Stimulated activated naive CD8-positive, alpha-beta T cell treated with anti-CD3 and anti-CD28 coated beads, Interleukin-15, Interleukin-2, amounts not matched to agents 100 ng/mL and 50 ng/mL, for 24 hours (primary cell): ENCODE results near the gene MPZL3.
A peak's percentile ranks its signal among the peaks of the same experiment; 100 is the strongest.

Experiments
- H3K27ac Mint-ChIP-seq: one replicate; pipeline ENCODE4 v1.8.0; 2021; ENCODE audit warnings: mild to moderate bottlenecking, mixed read lengths
- H3K27me3 Mint-ChIP-seq: one replicate; pipeline ENCODE4 v1.8.0; 2021; ENCODE audit warnings: mixed read lengths
- H3K36me3 Mint-ChIP-seq: one replicate; pipeline ENCODE4 v1.8.0; 2021; ENCODE audit warnings: low read depth, mixed read lengths
- H3K4me1 Mint-ChIP-seq: one replicate; pipeline ENCODE4 v1.8.0; 2021; ENCODE audit warnings: low read depth, mixed read lengths
- H3K4me3 Mint-ChIP-seq: one replicate; pipeline ENCODE4 v1.8.0; 2021; ENCODE audit warnings: mild to moderate bottlenecking, mixed read lengths
- H3K9me3 Mint-ChIP-seq: one replicate; pipeline ENCODE4 v1.8.0; 2021; ENCODE audit warnings: mixed read lengths

MPZL3 gene

DNA sequence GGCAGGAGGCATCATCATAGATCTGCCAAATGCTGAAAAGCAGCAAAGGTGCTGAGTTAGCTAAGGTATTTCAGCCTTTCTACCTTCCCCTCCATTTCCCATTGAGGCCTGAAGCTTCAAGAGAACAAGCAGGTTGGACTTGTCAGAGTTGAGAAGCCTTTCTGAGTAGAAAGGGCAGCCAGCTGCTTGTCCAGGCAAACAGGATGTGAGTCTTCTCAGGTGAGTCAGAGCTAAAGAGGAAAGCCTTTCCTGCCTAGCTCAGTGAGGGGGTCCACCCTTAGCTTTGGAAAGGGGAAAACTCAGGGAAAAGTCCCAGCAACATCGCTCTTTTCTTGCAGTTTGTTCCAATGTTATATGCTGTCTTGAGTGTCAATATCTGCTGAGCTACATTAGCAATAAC, 25.1 kb upstream of the MPZL3 start:
- Mint-ChIP-seq H3K4me1 (peaks cover 53% of the 10 kb centered on the region), H3K9me3 (no peaks in the 10 kb centered on the region), H3K36me3 (no peaks in the 10 kb centered on the region), H3K4me3 (no peak overlapping the region), H3K27me3 (no peaks in the 10 kb centered on the region), H3K27ac (peak overlapping the region; percentile 27)

DNA sequence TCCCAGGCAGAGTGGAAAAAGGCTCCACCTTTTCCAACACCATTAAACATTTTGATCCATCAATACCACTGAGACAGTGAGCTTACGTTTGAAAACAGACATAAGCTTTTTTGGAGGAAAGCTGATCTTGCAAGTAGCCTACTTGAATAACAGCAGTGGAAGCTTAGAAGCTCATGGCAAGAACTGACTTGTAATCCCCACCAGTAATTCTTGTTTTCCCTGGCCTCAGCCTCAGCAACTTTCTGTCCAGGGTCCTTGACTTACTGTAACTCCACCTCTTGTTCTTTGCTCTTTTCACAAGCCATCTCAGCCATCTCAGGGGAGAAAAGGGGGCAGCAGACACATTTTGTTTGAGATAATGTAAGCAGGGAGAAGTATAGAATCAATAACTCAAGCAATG, 24.3 kb upstream of the MPZL3 start:
- H3K9me3 Mint-ChIP-seq = no peaks in the 10 kb centered on the region
- H3K27me3 Mint-ChIP-seq = peaks cover 6% of the 10 kb centered on the region
- no peak overlapping the region for H3K4me3 Mint-ChIP-seq
- H3K27ac Mint-ChIP-seq = peak overlapping the region; percentile 66
- no peaks in the 10 kb centered on the region for H3K36me3 Mint-ChIP-seq
- H3K4me1 Mint-ChIP-seq = peaks cover 50% of the 10 kb centered on the region

DNA sequence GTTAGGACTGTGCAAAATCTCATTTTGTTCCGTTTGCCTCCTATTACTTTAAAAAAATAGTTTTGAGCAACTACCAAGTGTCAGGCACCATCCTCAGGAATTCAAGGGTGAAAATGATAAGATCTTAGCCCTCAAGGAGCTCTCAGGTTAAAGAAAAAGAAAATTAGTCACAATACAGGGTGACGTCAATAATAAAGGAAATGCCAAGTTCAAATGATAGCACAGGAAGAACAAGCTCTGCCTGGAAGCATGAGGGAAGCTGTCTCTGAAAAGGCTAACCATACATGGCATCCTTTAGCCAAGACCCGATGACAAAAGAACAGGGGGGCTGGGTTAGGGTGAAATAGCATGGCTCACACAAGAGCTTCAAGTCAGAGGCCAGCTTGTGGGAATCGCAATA, 23.0 kb upstream of the MPZL3 start:
- no peak overlapping the region for H3K4me3 Mint-ChIP-seq
- H3K27me3 Mint-ChIP-seq = peaks cover 6% of the 10 kb centered on the region
- H3K36me3 Mint-ChIP-seq = no peaks in the 10 kb centered on the region
- H3K4me1 Mint-ChIP-seq = peaks cover 40% of the 10 kb centered on the region
- H3K9me3 Mint-ChIP-seq = no peaks in the 10 kb centered on the region
- peak overlapping the region; percentile 43 for H3K27ac Mint-ChIP-seq

DNA sequence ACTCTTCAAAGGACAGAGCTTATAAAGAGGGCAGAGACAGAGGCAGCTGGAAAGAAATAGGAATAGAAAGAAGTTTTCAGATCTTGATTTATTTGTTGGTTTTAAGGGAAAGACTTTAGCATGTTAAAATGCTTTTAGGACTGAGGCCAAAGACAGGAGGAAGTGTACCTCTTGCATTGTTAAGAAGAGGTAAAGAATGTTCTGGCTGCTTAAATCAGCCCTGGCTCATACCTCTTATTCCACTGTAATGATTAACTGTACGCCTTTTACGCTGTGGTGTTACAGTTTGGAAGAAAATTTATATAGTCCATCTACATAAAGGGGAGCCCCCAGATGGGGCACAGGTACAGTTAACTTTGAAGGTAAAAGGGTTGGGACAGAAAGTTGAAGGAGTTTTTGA, 22.0 kb upstream of the MPZL3 start:
- Mint-ChIP-seq H3K36me3 (no peaks in the 10 kb centered on the region), H3K27ac (peak overlapping the region; percentile 5), H3K9me3 (no peaks in the 10 kb centered on the region), H3K27me3 (peaks cover 6% of the 10 kb centered on the region), H3K4me3 (no peak overlapping the region), H3K4me1 (peaks cover 38% of the 10 kb centered on the region)

DNA sequence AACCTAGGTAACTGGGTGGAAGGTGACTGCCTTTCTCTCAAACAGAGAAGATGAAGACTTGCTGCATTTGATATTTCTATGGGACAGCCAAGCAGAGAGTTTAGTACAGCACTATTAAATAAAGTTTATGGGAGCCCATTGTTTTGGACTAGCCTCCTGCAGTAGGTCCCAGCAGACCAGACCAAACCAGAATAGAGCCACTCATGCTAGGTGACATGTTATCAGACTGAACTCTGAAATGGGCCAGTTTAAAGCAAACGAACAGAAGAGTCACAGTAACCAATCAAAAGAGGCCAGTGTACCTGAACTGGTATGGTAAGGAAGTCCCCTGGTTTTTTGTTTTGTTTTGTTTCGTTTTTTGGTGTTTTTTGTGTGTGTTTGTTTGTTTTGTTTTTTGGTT, 19.8 kb upstream of the MPZL3 start:
- Mint-ChIP-seq H3K27me3 (peaks cover 6% of the 10 kb centered on the region), H3K27ac (no peak overlapping the region), H3K4me3 (no peak overlapping the region), H3K4me1 (peaks cover 31% of the 10 kb centered on the region), H3K9me3 (no peaks in the 10 kb centered on the region), H3K36me3 (no peaks in the 10 kb centered on the region)

DNA sequence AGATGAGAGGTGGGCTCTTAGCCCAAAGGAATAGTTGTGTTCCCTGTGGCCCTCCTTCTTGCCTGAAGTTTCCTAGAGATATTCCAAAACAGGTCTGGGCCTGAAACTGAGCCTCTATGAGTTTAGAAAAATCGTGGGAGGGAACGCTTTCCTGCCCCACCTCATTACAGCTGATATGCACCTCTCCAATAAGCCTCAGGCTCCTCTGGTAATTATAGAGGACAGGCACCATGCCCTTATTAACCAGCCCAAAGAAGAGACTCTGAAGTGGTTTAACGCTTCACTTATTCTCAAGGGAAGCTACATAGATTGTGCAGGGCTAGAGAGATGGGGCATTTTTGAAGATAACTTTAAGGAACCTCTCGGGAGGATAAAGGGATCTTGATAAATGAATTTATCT, 15.3 kb upstream of the MPZL3 start:
- Mint-ChIP-seq H3K36me3 (peaks cover 8% of the 10 kb centered on the region), H3K4me1 (peaks cover 24% of the 10 kb centered on the region), H3K27ac (no peak overlapping the region), H3K27me3 (peaks cover 13% of the 10 kb centered on the region), H3K9me3 (no peaks in the 10 kb centered on the region), H3K4me3 (no peak overlapping the region)

DNA sequence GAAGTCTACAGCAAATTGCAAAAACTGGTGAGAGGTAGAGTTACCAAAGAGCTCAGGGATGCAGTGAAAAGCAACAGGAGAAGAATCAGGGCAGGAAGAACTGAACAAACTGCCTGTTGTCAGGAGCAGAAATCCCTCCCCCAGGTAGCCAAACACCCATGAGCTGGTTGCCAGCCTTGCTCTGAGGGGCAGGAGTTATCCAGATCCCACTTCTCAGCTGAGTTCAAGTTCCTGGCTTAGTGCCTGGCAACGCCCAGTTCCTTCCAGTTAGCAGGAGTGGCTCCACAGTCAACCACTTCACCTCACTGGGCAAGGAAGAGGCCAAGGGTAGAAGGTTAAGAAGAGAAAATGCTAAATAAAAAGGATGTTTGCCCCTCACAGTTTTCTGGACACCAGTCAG, 13.8 kb upstream of the MPZL3 start:
- peaks cover 37% of the 10 kb centered on the region for H3K4me1 Mint-ChIP-seq
- no peaks in the 10 kb centered on the region for H3K9me3 Mint-ChIP-seq
- H3K27me3 Mint-ChIP-seq = peaks cover 8% of the 10 kb centered on the region
- H3K36me3 Mint-ChIP-seq = peaks cover 21% of the 10 kb centered on the region
- no peak overlapping the region for H3K4me3 Mint-ChIP-seq
- no peak overlapping the region for H3K27ac Mint-ChIP-seq

DNA sequence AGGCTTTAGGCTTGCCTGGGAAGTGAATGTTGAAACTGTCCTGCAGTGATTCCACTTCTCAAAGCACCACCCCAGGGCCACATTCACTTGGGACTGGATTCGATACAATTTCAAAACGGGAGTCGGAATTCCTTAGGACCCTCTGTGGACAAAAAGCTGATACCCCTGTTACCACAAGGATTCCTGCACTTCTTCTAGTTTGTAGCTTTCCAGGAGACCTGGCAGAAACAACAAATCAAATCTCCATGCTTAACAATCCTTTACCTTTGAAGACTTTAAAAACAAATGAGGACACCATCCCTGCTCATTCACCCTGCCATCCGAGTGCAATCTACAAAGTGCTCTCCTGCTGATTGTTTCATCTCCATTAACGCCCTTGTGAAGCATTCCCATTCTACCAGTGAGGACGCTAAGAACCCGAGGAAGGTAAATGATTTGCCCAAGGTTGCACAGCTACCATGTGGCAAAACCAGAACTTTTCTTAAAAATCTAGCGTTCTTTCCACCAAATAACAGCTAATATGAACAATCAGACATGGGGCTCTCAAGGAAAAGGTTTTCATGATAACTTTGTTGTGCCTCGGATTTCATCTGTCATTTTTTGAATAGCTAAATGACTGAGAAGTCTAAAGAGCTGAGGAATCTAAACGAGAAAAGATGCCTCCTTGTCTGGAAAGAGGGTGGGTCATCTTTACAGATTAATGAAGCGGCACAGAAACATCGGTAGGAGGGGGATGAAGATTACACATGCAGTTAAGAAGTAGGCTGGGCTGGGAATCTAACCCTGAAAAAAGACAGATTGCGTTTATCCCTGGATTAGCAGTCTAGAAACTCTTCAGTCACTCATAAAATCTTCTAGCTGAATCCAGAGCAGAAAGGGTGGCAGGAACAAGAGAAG, 12.7 kb upstream of the MPZL3 start:
- no peaks in the 10 kb centered on the region for H3K9me3 Mint-ChIP-seq
- peaks cover 48% of the 10 kb centered on the region for H3K4me1 Mint-ChIP-seq
- H3K4me3 Mint-ChIP-seq = peak overlapping the region; percentile 87
- peaks cover 33% of the 10 kb centered on the region for H3K36me3 Mint-ChIP-seq
- peak overlapping the region; percentile 81 for H3K27ac Mint-ChIP-seq
- H3K27me3 Mint-ChIP-seq = peaks cover 8% of the 10 kb centered on the region

DNA sequence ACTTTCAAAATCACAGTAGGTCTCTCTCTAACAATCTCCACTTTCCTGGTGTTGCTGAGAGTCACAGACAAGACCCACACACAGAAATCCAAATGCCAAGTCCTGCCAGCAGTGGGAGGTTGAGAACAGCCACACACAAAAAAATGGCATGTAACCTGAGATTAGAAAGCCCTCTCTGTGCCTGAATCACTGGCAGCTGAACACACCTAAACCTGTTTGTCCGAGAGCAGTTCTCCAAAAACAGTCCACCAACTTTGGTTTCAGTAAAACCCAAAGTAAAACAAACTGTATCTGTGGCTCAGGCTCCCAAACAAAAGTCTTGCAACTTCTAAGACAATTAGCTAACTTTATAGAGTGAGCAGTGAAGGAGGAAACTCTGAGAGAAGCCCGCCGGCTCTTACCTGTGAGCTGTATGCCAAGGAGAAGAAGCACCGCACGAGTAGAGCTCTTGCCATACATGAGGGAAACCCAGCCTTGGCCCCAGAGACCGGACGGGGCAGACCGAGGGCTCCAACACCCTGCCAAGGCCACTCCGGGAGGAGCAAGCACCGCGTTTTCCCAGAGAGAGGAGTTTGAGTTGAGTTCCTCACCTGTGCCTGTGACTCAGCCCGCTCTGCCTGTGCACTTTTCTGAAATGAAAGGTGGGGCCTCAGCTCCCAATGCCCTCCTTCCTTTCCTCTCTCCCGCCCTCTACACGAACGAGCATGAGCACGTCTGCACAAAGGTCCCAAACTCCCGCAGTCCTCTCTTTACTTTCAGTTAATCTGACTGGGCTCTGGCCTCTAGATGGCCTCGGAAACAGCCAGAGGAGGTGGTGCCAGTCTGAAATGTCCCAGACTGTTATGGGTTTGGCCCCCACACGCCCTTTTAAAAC, 11.8 kb upstream of the MPZL3 start, which contains the start of gene MPZL2:
MPZL2 (minus strand) TSS at position 603 of the 874 bp plus-strand sequence; CDS start at position 459, 144 bp downstream.
- peaks cover 53% of the 10 kb centered on the region for H3K4me1 Mint-ChIP-seq
- no peaks in the 10 kb centered on the region for H3K9me3 Mint-ChIP-seq
- H3K36me3 Mint-ChIP-seq = peaks cover 40% of the 10 kb centered on the region
- peak within 1 kb of the TSS; percentile 81 for H3K27ac Mint-ChIP-seq
- peaks cover 8% of the 10 kb centered on the region for H3K27me3 Mint-ChIP-seq
- peak within 1 kb of the TSS; percentile 87 for H3K4me3 Mint-ChIP-seq

DNA sequence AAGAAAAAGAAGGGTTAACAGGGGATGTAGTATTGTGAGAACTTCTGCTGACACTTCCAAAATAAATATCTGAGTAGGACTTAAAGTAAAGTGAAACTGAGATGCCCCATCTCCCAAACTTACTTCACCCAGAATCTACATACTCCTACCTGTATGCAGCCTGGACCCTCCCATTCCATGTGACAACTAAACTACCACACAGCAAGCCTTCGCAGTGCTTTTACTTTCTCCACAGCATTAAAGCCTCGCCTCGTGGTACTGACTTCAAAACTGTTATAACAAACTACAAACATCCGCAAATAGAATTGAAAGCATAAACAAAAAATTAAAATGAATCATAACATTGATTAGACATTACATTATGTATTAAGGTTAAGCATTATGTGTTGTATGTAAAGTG, 10.9 kb upstream of the MPZL3 start:
- Mint-ChIP-seq H3K9me3 (no peaks in the 10 kb centered on the region), H3K4me3 (peak overlapping the region; percentile 87), H3K36me3 (peaks cover 48% of the 10 kb centered on the region), H3K27me3 (peaks cover 8% of the 10 kb centered on the region), H3K4me1 (peaks cover 53% of the 10 kb centered on the region), H3K27ac (peak overlapping the region; percentile 81)

DNA sequence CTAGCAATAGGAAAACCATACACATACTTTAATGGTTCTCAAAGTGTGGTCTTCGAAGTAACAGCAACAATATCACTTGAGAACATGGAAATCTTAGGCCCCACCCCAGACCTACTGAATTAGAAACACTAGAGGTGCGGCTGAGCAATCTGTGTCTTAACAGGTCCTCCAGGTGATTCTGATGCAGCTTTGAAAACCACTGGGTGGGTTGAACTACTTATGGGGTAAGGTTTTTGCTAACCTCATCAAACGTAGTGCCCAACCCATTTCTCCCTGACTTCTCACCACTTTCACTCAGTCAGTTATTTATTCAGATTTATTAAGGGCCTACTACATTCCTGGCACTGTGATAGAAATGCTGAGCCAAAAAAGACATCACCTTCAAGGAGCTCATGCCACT, 8.2 kb upstream of the MPZL3 start:
- Mint-ChIP-seq H3K27ac (no peak overlapping the region), H3K36me3 (peaks cover 71% of the 10 kb centered on the region), H3K27me3 (peaks cover 8% of the 10 kb centered on the region), H3K4me3 (no peak overlapping the region), H3K9me3 (no peaks in the 10 kb centered on the region), H3K4me1 (peaks cover 53% of the 10 kb centered on the region)

DNA sequence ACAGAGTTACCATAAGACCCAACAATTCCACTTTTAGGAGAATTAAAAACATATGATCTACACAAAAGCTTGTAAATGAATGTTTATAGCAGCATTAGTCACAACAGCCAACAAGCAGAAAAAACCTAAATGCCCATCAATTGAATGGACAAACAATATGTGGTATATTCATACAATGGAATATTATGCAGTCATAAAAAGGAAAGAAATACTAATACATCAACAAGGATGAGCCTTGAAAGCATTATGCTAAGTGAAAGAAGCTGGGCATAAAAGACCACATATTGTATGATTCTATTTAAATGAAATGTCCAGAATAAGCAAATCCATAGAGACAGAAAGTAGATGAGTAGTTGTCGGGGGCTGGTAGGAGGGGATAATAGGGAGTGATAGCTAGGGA, 7.0 kb upstream of the MPZL3 start:
- H3K9me3 Mint-ChIP-seq = no peaks in the 10 kb centered on the region
- H3K36me3 Mint-ChIP-seq = peaks cover 83% of the 10 kb centered on the region
- no peak overlapping the region for H3K27ac Mint-ChIP-seq
- H3K27me3 Mint-ChIP-seq = peaks cover under 1% of the 10 kb centered on the region
- H3K4me1 Mint-ChIP-seq = peaks cover 51% of the 10 kb centered on the region
- no peak overlapping the region for H3K4me3 Mint-ChIP-seq

DNA sequence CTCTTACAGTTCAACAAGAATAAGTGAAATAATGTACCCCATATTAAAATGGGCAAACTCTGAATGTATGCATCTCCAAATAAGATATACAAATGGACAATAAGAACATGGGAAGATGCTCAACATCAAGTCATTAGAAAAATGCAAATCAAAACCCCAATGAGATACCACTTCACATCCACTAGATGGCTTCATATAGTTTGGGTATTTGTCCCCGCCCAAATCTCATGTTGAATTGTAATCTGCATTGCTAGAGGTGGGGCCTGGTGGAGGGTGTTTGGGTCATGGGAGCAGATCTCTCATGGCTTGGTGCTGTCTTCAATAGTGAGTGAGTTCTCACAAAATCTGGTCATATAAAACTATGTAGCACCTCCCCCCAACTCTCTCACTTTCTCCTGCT, 6.2 kb upstream of the MPZL3 start:
- Mint-ChIP-seq H3K9me3 (no peaks in the 10 kb centered on the region), H3K27me3 (no peaks in the 10 kb centered on the region), H3K4me3 (no peak overlapping the region), H3K36me3 (peaks cover 83% of the 10 kb centered on the region), H3K27ac (no peak overlapping the region), H3K4me1 (peaks cover 44% of the 10 kb centered on the region)

DNA sequence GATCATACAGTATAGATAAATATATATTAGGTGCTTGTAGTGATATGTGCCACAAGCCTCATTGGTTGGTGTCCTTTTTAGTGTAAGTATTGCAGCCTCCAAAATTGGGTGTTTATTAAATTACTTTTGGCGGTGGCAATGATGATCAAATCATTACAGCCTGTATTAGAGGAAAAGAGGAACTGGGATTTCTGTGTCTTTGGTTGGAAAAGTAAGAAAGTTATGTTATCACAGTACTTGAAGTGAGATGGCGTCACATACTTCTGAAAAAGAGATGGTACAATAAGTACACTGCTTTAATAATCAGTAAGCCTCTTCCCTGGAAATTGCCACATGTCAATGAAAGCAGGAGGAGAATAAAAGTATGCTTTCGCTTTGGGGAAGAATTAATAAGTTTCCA, 523 bp upstream of the MPZL3 start:
- Mint-ChIP-seq H3K36me3 (peaks cover 42% of the 10 kb centered on the region), H3K9me3 (no peaks in the 10 kb centered on the region), H3K27me3 (no peaks in the 10 kb centered on the region), H3K27ac (peak overlapping the region; percentile 99), H3K4me1 (peaks cover 47% of the 10 kb centered on the region), H3K4me3 (peak overlapping the region; percentile 98)

DNA sequence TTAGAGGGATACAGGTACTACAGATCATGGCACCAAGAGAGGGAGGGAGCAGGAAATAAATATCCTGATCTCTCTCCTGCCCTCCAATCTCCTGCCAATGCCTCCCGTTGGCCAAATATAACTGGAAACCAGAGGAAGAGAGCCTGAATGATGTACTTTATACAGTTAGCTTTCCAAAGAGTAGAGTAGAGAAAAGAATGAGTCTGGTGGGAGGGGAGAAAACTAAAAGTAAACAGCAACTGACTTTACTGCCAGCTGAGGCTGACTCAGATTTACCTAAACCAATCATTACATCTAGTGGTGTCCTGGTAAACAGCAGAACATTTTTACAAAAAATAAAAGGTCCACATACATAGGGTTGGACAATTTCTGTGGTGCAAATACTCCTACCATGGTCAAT, 5.1 kb downstream of the MPZL3 start:
- H3K27me3 Mint-ChIP-seq = no peaks in the 10 kb centered on the region
- peaks cover 86% of the 10 kb centered on the region for H3K4me1 Mint-ChIP-seq
- H3K9me3 Mint-ChIP-seq = no peaks in the 10 kb centered on the region
- H3K4me3 Mint-ChIP-seq = peak overlapping the region; percentile 61
- peak overlapping the region; percentile 83 for H3K27ac Mint-ChIP-seq
- peaks cover 28% of the 10 kb centered on the region for H3K36me3 Mint-ChIP-seq
